Epidermal melanocyte (primary cell): ENCODE results near the gene PBXIP1.
"Not testable (repeated sequence)": the region's sequence is repeated elsewhere in the genome, so short reads cannot be mapped to it uniquely, and the experiment has no call there.

ENCODE experiments used
- DNase-seq: peaks from one replicate; pipeline ENCODE4 v3.0.0; 2011; ENCODE audit warnings: low spot score; ENCODE audit not compliant: insufficient read length

PBXIP1 gene

GRCh38 chr1:154995301-154995983 is 39.5 kb upstream of the PBXIP1 start:
- peak; percentile 79 for DNase-seq

- DNase-seq, result no peak
Measured at GRCh38 chr1:154994591-154994990, 38.7 kb upstream of the PBXIP1 start.

GRCh38 chr1:154994269-154994587 is 38.3 kb upstream of the PBXIP1 start:
- no peak for DNase-seq

- no peak for DNase-seq
Measured at GRCh38 chr1:154993572-154994268, 37.8 kb upstream of the PBXIP1 start, which contains the start of gene LENEP. LENEP (plus strand) TSS chr1:154993586; CDS start chr1:154993608, 22 bp downstream.

- DNase-seq, result no peak
Measured at GRCh38 chr1:154992721-154993571, 37.0 kb upstream of the PBXIP1 start.

GRCh38 chr1:154990276-154990675 is 34.4 kb upstream of the PBXIP1 start:
- no peak for DNase-seq

- DNase-seq, result no peak
Measured at GRCh38 chr1:154989195-154989860, 33.4 kb upstream of the PBXIP1 start.

- DNase-seq, result no peak
Measured at GRCh38 chr1:154988058-154988954, 32.4 kb upstream of the PBXIP1 start.

- DNase-seq, result no peak
Measured at GRCh38 chr1:154987326-154987725, 31.4 kb upstream of the PBXIP1 start.

- not testable (repeated sequence) for DNase-seq
Measured at GRCh38 chr1:154986736-154987135, 30.8 kb upstream of the PBXIP1 start.

- DNase-seq, result no peak
Measured at GRCh38 chr1:154983776-154984466, 28.0 kb upstream of the PBXIP1 start.

GRCh38 chr1:154982897-154983648 is 27.2 kb upstream of the PBXIP1 start, which contains the start of gene FLAD1:
FLAD1 (plus strand) TSS chr1:154983344; CDS start chr1:154983695, 351 bp downstream.
- peak; percentile 100 for DNase-seq

- DNase-seq, result no peak
Measured at GRCh38 chr1:154982341-154982740, 26.4 kb upstream of the PBXIP1 start.

- DNase-seq, result no peak
Measured at GRCh38 chr1:154978360-154978759, 22.5 kb upstream of the PBXIP1 start.

GRCh38 chr1:154977762-154978161 is 21.9 kb upstream of the PBXIP1 start:
- not testable (repeated sequence) for DNase-seq

- DNase-seq, result no peak
Measured at GRCh38 chr1:154975409-154976059, 19.6 kb upstream of the PBXIP1 start.

- peak; percentile 81 for DNase-seq
Measured at GRCh38 chr1:154974808-154975408, 19.0 kb upstream of the PBXIP1 start.
